ENCODE measurements around the gene ZIC1.
A peak's percentile ranks its signal among the peaks of the same experiment; 100 is the strongest.

Gene ZIC1

GRCh38 chr3:147413686-147414389 is 4.7 kb downstream of the ZIC1 start:
- peak overlapping the region in 1 of 2 donors; percentile 6 for H3K4me3 ChIP-seq (replicated peaks in 1 of 2; ENCODE audit: low read depth in 2 of 2, low read length in 2 of 2)
- no peak for TF ChIP-seq CTCF (IDR thresholded peaks at IDR 0.05; ENCODE audit: low read depth, low read length)
- no peak for DNase-seq (ENCODE audit: low read depth in 2 of 2)

GRCh38 chr3:147414390-147415138 is 5.4 kb downstream of the ZIC1 start:
- no peak for TF ChIP-seq CTCF (IDR thresholded peaks at IDR 0.05; ENCODE audit: low read depth, low read length)
- H3K4me3 ChIP-seq (replicated peaks in 1 of 2; ENCODE audit: low read depth in 2 of 2, low read length in 2 of 2), result no peak overlapping the region
- DNase-seq (ENCODE audit: low read depth in 2 of 2), result no peak

GRCh38 chr3:147415286-147415685 is 6.1 kb downstream of the ZIC1 start:
- no peak for TF ChIP-seq CTCF (IDR thresholded peaks at IDR 0.05; ENCODE audit: low read depth, low read length)
- DNase-seq (ENCODE audit: low read depth in 2 of 2), result no peak
- no peak overlapping the region for H3K4me3 ChIP-seq (replicated peaks in 1 of 2; ENCODE audit: low read depth in 2 of 2, low read length in 2 of 2)

GRCh38 chr3:147415874-147416273 is 6.7 kb downstream of the ZIC1 start:
- DNase-seq (ENCODE audit: low read depth in 2 of 2), result no peak

GRCh38 chr3:147416931-147417330 is 7.8 kb downstream of the ZIC1 start:
- no peak for DNase-seq (ENCODE audit: low read depth in 2 of 2)
- no peak overlapping the region for H3K4me3 ChIP-seq (replicated peaks in 1 of 2; ENCODE audit: low read depth in 2 of 2, low read length in 2 of 2)
- no peak for TF ChIP-seq CTCF (IDR thresholded peaks at IDR 0.05; ENCODE audit: low read depth, low read length)

More at GRCh38 chr3:147415874-147416273, 6.7 kb downstream of the ZIC1 start:
- H3K4me3 ChIP-seq (replicated peaks in 1 of 2; ENCODE audit: low read depth in 2 of 2, low read length in 2 of 2), result no peak overlapping the region
- TF ChIP-seq CTCF (IDR thresholded peaks at IDR 0.05; ENCODE audit: low read depth, low read length), result no peak

GRCh38 chr3:147417551-147418295 is 8.6 kb downstream of the ZIC1 start:
- no peak for TF ChIP-seq CTCF (IDR thresholded peaks at IDR 0.05; ENCODE audit: low read depth, low read length)
- no peak for DNase-seq (ENCODE audit: low read depth in 2 of 2)
- H3K4me3 ChIP-seq (replicated peaks in 1 of 2; ENCODE audit: low read depth in 2 of 2, low read length in 2 of 2), result no peak overlapping the region
